NCI-H2196 treated with DMSO at 0.1 percent for 48 hours (cell line): ENCODE results near the gene EMILIN2.

ENCODE experiments used
- DNase-seq: peaks from one replicate; lab custom pipeline; 2025; ENCODE audit not compliant: unreplicated experiment; lab: John Stamatoyannopoulos, UW

Gene EMILIN2

GRCh38 chr18:2872095-2872494 lies 25.3 kb downstream of the EMILIN2 start:
- no peak for DNase-seq

- DNase-seq: no peak
These were observed 28.0 kb downstream of the EMILIN2 start for GRCh38 chr18:2874765-2875164.

GRCh38 chr18:2878656-2879330 lies 32.0 kb downstream of the EMILIN2 start:
- DNase-seq: no peak

- no peak for DNase-seq
These were observed 33.1 kb downstream of the EMILIN2 start for GRCh38 chr18:2879889-2880288.

- DNase-seq: no peak
These were observed 33.7 kb downstream of the EMILIN2 start for GRCh38 chr18:2880473-2880872.

- DNase-seq: peak; percentile 27
These were observed 34.5 kb downstream of the EMILIN2 start for GRCh38 chr18:2881088-2881839.

- DNase-seq: no peak
These were observed 35.0 kb downstream of the EMILIN2 start for GRCh38 chr18:2881840-2882195.

- DNase-seq: no peak
These were observed 35.4 kb downstream of the EMILIN2 start for GRCh38 chr18:2882201-2882600.

GRCh38 chr18:2883076-2883735 lies 36.4 kb downstream of the EMILIN2 start:
- no peak for DNase-seq

GRCh38 chr18:2884706-2885285 lies 38.0 kb downstream of the EMILIN2 start:
- no peak for DNase-seq

- DNase-seq: no peak
These were observed 40.7 kb downstream of the EMILIN2 start for GRCh38 chr18:2887470-2887869.

- no peak for DNase-seq
These were observed 43.0 kb downstream of the EMILIN2 start for GRCh38 chr18:2889761-2890192.

- DNase-seq: no peak
These were observed 43.8 kb downstream of the EMILIN2 start for GRCh38 chr18:2890606-2891005.

- no peak for DNase-seq
These were observed 45.0 kb downstream of the EMILIN2 start for GRCh38 chr18:2891526-2892431.

- no peak for DNase-seq
These were observed 46.2 kb downstream of the EMILIN2 start for GRCh38 chr18:2893056-2893455.

- no peak for DNase-seq
These were observed 46.9 kb downstream of the EMILIN2 start for GRCh38 chr18:2893676-2894075.

GRCh38 chr18:2894131-2894840 lies 47.5 kb downstream of the EMILIN2 start:
- DNase-seq: no peak

GRCh38 chr18:2894841-2895370 lies 48.1 kb downstream of the EMILIN2 start:
- DNase-seq: no peak

- no peak for DNase-seq
These were observed 48.6 kb downstream of the EMILIN2 start for GRCh38 chr18:2895391-2895790.

GRCh38 chr18:2896990-2897389 lies 50.2 kb downstream of the EMILIN2 start:
- DNase-seq: no peak
